Fibroblast of gingiva (primary cell): Measurements from ENCODE around the gene ACADS.

Experiments used
- DNase-seq: peaks from one replicate; pipeline ENCODE4 v3.0.0-alpha.2; 2011; ENCODE audit warnings: low read depth

The ACADS gene

GRCh38 chr12:120702637-120703036 is 23.0 kb upstream of the ACADS start:
- DNase-seq: no peak

- DNase-seq: no peak
These were observed 22.2 kb upstream of the ACADS start for GRCh38 chr12:120703311-120703942.

GRCh38 chr12:120705618-120706017 is 20.0 kb upstream of the ACADS start:
- DNase-seq: no peak

GRCh38 chr12:120706029-120706428 is 19.6 kb upstream of the ACADS start:
- DNase-seq: no peak

- DNase-seq: no peak
These were observed 17.0 kb upstream of the ACADS start for GRCh38 chr12:120708651-120709050.

GRCh38 chr12:120710031-120710804 is 15.4 kb upstream of the ACADS start, which contains the start of gene UNC119B:
Gene UNC119B, plus strand, starts transcription at chr12:120710458. Its CDS starts 17 bp downstream, at chr12:120710475.
- DNase-seq: peak; percentile 29

GRCh38 chr12:120710805-120711296 is 14.8 kb upstream of the ACADS start:
- no peak for DNase-seq

GRCh38 chr12:120711411-120711810 is 14.2 kb upstream of the ACADS start:
- DNase-seq: no peak

- no peak for DNase-seq
These were observed 13.0 kb upstream of the ACADS start for GRCh38 chr12:120712610-120713009.

GRCh38 chr12:120713861-120714482 is 11.7 kb upstream of the ACADS start:
- peak; percentile 72 for DNase-seq

- DNase-seq: no peak
These were observed 7.6 kb upstream of the ACADS start for GRCh38 chr12:120718055-120718454.

- DNase-seq: no peak
These were observed 6.6 kb upstream of the ACADS start for GRCh38 chr12:120719072-120719471.

- DNase-seq: no peak
These were observed 6.0 kb upstream of the ACADS start for GRCh38 chr12:120719496-120720233.

- DNase-seq: peak; percentile 77
These were observed 5.2 kb upstream of the ACADS start for GRCh38 chr12:120720234-120720986.

GRCh38 chr12:120720987-120721801 is 4.4 kb upstream of the ACADS start:
- no peak for DNase-seq

GRCh38 chr12:120721866-120722265 is 3.8 kb upstream of the ACADS start:
- no peak for DNase-seq

GRCh38 chr12:120722784-120723183 is 2.8 kb upstream of the ACADS start:
- DNase-seq: peak; percentile 86

- DNase-seq: no peak
These were observed 906 bp upstream of the ACADS start for GRCh38 chr12:120724720-120725119.

GRCh38 chr12:120725151-120725658 is 421 bp upstream of the ACADS start:
- no peak for DNase-seq

GRCh38 chr12:120726510-120726793 is 826 bp downstream of the ACADS start:
- no peak for DNase-seq

GRCh38 chr12:120726961-120727360 is 1.3 kb downstream of the ACADS start:
- no peak for DNase-seq
